Caki2 (cell line): ENCODE measurements around the gene LARGE2. TPM values are rescaled to one million over a fixed set of nuclear protein-coding genes. Genes with fewer than 3 reads are reported as not detected.

ENCODE experiments used
- DNase-seq: peaks from one replicate; pipeline ENCODE4 v3.0.0-alpha.2; 2015; ENCODE audit warnings: low read depth
- in situ Hi-C: cut with HindIII; loops from 2 replicates; pipeline ENCODE4 v1.10.0; 2016; ENCODE audit warnings: low sequenced_read_pairs, low pct_unique_long_range_greater_than_20kb, mixed read lengths
- total RNA-seq: library from RNA; depleted of rRNA; stranded (reverse); fragments of >200 nt; shearing (Covaris generic); gene quantifications from 2 replicates; pipeline ENCODE4 v1.2.3, GENCODE V29; 2014; ENCODE audit warnings: low replicate concordance

LARGE2 gene
- total RNA-seq, 1 experiment from 2014 or later: not detected

- in situ Hi-C loops: no loop called here
- no peak for DNase-seq
These were observed 3.1 kb downstream of the LARGE2 start for GRCh38 chr11:45925550-45925949.

GRCh38 chr11:45926001-45926401 lies 3.5 kb downstream of the LARGE2 start:
- in situ Hi-C loops: no loop called here
- DNase-seq: no peak

DNA sequence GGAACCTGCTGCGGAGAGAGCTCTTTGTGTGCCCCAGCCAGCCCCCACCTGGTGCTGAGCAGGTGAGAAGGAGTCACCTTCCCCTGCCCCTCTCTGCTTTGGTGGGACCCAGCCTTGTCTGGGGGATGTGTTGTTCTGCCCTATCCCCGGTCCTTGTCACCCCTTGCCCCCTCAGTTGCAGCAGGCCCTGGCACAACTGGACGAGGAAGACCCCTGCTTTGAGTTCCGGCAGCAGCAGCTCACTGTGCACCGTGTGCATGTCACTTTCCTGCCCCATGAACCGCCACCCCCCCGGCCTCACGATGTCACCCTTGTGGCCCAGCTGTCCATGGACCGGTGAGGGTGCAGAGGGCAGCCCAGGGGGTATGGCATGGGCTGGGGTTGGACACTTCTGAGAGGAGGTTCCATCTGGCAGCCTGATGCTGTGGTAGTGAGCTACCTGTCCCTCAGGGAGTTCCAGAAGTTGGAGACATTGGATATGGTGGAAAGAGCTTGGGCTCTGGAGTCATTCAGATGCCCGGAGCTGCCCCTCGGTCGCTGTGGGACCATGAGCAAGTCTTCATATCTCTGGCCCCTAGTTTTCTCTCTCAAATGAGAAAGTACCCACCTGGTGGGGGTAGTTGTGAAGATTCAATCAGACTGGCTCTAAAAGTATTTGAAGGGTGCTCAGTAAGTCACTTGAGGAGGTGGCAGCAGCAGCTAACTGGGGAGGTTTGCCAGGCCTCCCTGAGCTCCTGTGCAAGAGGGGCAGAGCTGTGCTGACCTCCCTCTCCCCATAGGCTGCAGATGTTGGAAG lies 4.3 kb downstream of the LARGE2 start:
- in situ Hi-C loops: no loop called here
- no peak for DNase-seq

DNA sequence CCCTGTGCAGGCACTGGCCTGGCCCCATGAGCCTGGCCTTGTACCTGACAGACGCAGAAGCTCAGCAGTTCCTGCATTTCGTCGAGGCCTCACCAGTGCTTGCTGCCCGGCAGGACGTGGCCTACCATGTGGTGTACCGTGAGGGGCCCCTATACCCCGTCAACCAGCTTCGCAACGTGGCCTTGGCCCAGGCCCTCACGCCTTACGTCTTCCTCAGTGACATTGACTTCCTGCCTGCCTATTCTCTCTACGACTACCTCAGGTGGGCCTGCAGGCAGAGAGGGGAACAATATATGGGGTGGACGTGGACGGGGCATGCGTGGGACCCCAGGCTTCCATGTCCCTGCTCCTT lies 4.9 kb downstream of the LARGE2 start:
- in situ Hi-C loops: no loop called here
- DNase-seq: no peak

- in situ Hi-C loops: no loop called here
These were observed 5.4 kb downstream of the LARGE2 start for GRCh38 chr11:45927684-45928413.

GRCh38 chr11:45928535-45929215 lies 6.2 kb downstream of the LARGE2 start:
- no peak for DNase-seq
- in situ Hi-C loops: no loop called here

More at GRCh38 chr11:45927684-45928413, 5.4 kb downstream of the LARGE2 start:
- DNase-seq: no peak

DNA sequence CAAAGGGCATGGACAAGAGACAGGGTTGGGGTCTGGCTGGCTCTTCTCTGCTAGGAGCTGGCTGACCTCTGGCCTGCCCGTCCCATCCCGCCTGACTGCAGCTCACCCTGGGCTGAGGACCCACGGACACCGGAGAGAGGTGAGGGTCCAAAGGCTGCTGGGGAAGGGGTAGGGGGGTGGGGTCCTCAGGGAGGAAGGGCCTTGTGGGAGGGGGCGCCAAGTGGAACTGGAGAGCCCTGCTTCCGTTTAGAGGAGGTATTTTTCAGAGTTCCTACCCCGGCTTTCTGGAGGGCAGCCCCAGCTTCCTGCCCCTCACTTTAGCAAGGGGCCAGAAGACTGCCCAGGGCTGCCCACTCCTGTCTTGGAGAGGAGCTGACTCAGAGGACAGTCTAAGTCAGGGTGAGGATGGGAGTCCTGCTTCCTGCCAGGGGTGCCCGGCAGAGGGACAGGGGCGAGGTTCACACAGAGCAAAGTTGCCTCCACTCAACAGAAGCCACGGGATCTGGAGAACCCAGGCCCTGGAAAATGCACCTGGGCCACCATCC lies 7.1 kb downstream of the LARGE2 start:
- in situ Hi-C loops: no loop called here
- DNase-seq: no peak

GRCh38 chr11:45930031-45930794 lies 7.8 kb downstream of the LARGE2 start:
- DNase-seq: no peak
- in situ Hi-C loops: no loop called here

GRCh38 chr11:45930951-45931570 lies 8.6 kb downstream of the LARGE2 start:
- in situ Hi-C loops: no loop called here
- no peak for DNase-seq

DNA sequence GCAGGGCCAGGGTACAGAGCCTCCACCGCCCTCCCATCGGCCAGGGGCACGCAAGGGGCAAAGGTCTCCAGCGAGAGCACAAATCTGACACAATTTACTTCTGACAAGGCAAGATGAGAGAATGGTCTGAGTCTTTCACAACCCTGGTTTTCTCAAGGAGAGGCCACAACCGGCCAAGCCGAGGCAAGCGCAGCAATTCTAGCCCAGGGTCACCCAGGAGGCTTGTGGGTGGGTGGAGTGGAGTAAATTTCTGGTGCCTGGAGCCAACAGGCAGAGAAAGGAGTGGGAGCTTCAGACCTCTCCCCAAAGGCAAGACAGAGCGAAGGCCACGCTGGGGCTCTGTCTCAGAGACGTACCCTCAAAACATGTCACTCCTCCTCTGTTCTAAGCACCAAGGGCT lies 9.3 kb downstream of the LARGE2 start:
- no peak for DNase-seq
- in situ Hi-C loops: no loop called here

DNA sequence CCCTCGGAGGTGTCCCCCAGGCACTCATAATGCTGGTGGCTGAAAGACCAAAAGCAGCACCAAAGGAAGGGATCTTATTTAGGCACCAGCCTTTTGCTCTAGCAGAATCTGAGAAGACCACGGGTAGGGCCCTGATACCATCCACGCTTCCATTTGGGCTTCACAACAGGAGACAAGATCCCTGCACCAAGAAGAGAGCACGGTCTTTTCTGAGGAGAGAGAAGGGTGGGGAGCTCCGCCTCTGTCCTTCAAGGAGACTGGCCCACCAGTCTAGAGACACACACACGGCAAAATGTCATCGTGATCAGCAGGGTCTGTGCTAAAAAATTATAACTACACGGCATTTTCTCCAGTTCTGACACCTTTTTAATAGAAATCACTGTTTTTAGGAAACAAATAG lies 9.8 kb downstream of the LARGE2 start:
- in situ Hi-C loops: no loop called here
- no peak for DNase-seq

DNA sequence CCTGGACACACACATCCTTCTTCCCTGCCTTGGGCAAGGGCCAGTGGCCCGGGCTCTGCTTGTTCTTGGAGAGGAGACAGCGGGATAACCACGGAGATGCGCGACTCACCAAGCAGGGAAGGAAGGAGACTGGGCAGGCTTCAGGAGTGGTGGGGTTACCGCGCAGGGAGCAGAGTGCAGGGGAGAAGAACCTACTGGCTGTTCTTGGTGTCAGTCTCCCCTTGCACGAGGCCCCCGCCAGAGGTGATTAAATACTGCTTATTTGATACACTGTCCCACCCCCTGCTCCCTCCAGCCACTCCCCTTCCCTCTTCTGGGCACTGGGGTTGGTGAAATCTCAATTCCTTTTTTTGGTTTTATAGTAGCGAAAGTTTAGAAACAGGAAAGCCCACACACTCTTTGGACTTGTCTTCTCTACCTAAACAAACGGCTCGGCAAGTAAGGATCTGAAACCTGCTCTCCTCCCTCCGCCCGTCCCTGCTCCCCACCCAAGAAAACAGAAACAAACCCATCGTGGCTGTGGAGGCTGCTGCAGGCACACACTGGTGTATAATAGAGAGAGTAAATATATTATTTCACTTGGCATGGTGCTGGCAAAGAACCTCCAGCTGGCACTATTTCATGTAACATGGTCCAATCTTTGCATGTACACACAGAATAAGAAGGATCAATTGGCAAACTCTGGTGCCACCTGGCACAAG lies 10.8 kb downstream of the LARGE2 start:
- in situ Hi-C loops: no loop called here
- no peak for DNase-seq

GRCh38 chr11:45933846-45934579 lies 11.6 kb downstream of the LARGE2 start:
- in situ Hi-C loops: no loop called here
- DNase-seq: no peak

GRCh38 chr11:45934580-45935318 lies 12.3 kb downstream of the LARGE2 start:
- in situ Hi-C loops: no loop called here
- DNase-seq: no peak

DNA sequence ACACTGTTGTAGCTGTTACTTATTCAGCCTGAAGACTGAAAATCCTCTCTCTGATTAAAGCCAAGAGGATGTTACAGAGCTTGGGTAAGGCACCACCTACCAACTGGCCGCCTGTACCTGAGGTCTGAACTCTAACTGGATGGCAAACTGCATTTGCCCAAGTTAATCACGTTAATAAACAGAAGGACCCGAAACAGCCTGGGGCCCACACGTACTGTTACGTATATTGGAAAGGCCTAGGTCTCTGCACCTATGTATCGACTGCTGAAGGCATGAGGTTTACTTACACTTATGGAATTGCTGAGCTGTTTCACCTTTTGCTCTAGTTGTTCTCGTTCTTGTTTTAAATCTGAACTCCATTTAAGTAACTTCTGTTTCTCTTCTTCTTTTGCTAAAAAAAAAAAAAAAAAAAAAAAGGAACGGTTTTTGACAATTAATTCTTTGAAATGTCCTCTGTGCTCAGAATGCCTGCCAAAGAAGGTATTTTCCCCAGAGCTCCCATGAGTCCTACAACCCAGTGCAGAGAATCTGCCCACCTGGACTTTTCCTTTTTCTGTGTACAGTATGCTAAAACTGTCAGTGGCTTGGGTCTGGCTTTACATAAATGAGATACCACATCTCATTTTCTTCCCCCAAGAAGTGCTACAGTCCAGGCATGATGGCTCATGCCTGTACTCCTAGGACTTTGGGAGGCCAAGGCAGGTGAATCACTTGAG lies 13.1 kb downstream of the LARGE2 start:
- in situ Hi-C loops: no loop called here
- DNase-seq: no peak
